HCT116 (cell line): ENCODE results near the gene EEA1. TPM values are rescaled to one million over a fixed set of nuclear protein-coding genes. Genes with fewer than 3 reads are reported as not detected.
A peak's percentile ranks its signal among the peaks of the same experiment; 100 is the strongest.

Source experiments
- ATAC-seq: fragments of 200-7000 bp; cut with Tn5 transposase; 2 replicates; pipeline ENCODE4 v1.9.1; 2020; ENCODE audit warnings: mild to moderate bottlenecking, moderate library complexity
- BruUV-seq: library from RNA; stranded (reverse); fragments of 400-500 nt; replicated peaks from 2 replicates; lab custom pipeline; 2021; lab: Mats Ljungman, UMichigan
- CTCF ChIA-PET: fragments of 300-600 bp; sonication (Branson Sonifier 250); formaldehyde crosslinking; loops from one replicate; lab custom pipeline; 2021; ENCODE audit warnings: antibody characterized with exemption; lab: Charles Lee
- POLR2A ChIA-PET: fragments of 300-600, 350-600 bp; sonication (Branson Sonifier 250); formaldehyde crosslinking; loops from one replicate; lab custom pipeline; 2021; ENCODE audit warnings: antibody characterized with exemption; lab: Charles Lee
- RAD21 ChIA-PET, 2 experiments: fragments of 300-600 bp; sonication (Branson Sonifier 250); formaldehyde crosslinking; loops; one replicate each; lab custom pipeline; 2023; ENCODE audit warnings: low total read pairs in 2 of 2; ENCODE audit not compliant: uncharacterized antibody in 2 of 2, unreplicated experiment in 2 of 2, low non-redundant PET in 1 of 2; lab: Charles Lee
- DNase-seq: peaks from one replicate; pipeline ENCODE4 v3.0.0-alpha.2; 2010; ENCODE audit warnings: low read depth, low spot score
- H2AFZ ChIP-seq: fragments of 200-600 bp; shearing (Covaris generic), sonication (generic); 2 replicates; pipeline ENCODE4 v1.6.1; 2017; ENCODE audit warnings: low read depth, mixed run types, mixed read lengths, antibody characterized with exemption, low read length; ENCODE audit not compliant: poor library complexity, severe bottlenecking
- H3K27ac ChIP-seq: 2 replicates; pipeline ENCODE4 v1.5.1; 2012; ENCODE audit warnings: low read depth, low read length
- H3K27me3 ChIP-seq: fragments of 200-600 bp; sonication (generic); 2 replicates; pipeline ENCODE4 v1.6.1; 2016; ENCODE audit warnings: mixed run types, low read length, mixed read lengths; ENCODE audit not compliant: insufficient read depth
- H3K36me3 ChIP-seq, 2 experiments: fragments of 200-500 bp in 1 of 2; fragments of 200-600 bp in 1 of 2; sonication (Bioruptor generic) in 1 of 2; sonication (generic) in 1 of 2; 2 replicates each; pipeline versions ENCODE4 v1.5.1 to v1.6.1; 2014 to 2016; ENCODE audit warnings: low read length in 2 of 2, inconsistent platforms in 1 of 2, mixed read lengths in 1 of 2, mixed run types in 1 of 2; ENCODE audit not compliant: insufficient read depth in 2 of 2, control insufficient read depth in 1 of 2
- H3K4me1 ChIP-seq, 2 experiments: fragments of 200-600 bp in 1 of 2; sonication (generic) in 1 of 2; 2 replicates each; pipeline versions ENCODE4 v1.5.1 to v1.6.1; 2012 to 2017; ENCODE audit warnings: low read length in 2 of 2, inconsistent platforms in 1 of 2, mild to moderate bottlenecking in 1 of 2, mixed read lengths in 1 of 2, mixed run types in 1 of 2, moderate library complexity in 1 of 2; ENCODE audit not compliant: insufficient read depth in 2 of 2, control insufficient read depth in 1 of 2
- H3K4me2 ChIP-seq: fragments of 200-600 bp; sonication (generic); 2 replicates; pipeline ENCODE4 v1.6.1; 2017; ENCODE audit warnings: mixed run types, low read length, mixed read lengths
- H3K4me3 ChIP-seq, 2 experiments: fragments of 200-600 bp in 1 of 2; sonication (generic) in 1 of 2; replicated peaks in 1 of 2; 2 replicates each; pipeline ENCODE4 v1.5.1; 2011 to 2016; ENCODE audit warnings: low read length in 2 of 2, control low read depth in 1 of 2, low read depth in 1 of 2, mild to moderate bottlenecking in 1 of 2, mixed read lengths in 1 of 2, mixed run types in 1 of 2
- H3K79me2 ChIP-seq: fragments of 200-600 bp; sonication (generic); 2 replicates; pipeline ENCODE4 v1.6.1; 2017; ENCODE audit warnings: mild to moderate bottlenecking, mixed run types, low read length, moderate library complexity, mixed read lengths; ENCODE audit not compliant: insufficient read depth
- H3K9ac ChIP-seq: fragments of 200-600 bp; sonication (generic); 2 replicates; pipeline ENCODE4 v1.6.1; 2016; ENCODE audit warnings: low read length, mixed read lengths
- H3K9me2 ChIP-seq: fragments of 200-600 bp; sonication (generic), shearing (Covaris generic); 2 replicates; pipeline ENCODE4 v1.6.1; 2017; ENCODE audit warnings: mixed run types, mild to moderate bottlenecking, moderate library complexity; ENCODE audit not compliant: insufficient read depth
- H3K9me3 ChIP-seq, 2 experiments: fragments of 200-500 bp in 1 of 2; fragments of 200-600 bp in 1 of 2; sonication (Bioruptor generic) in 1 of 2; sonication (generic) in 1 of 2; 2 replicates each; pipeline ENCODE4 v1.6.1; 2014 to 2017; ENCODE audit warnings: low read length in 2 of 2, mixed read lengths in 2 of 2, inconsistent platforms in 1 of 2, low read depth in 1 of 2, mild to moderate bottlenecking in 1 of 2, mixed run types in 1 of 2, moderate library complexity in 1 of 2; ENCODE audit not compliant: control insufficient read depth in 1 of 2, insufficient read depth in 1 of 2
- H4K20me1 ChIP-seq: fragments of 200-600 bp; sonication (generic), shearing (Covaris generic); 2 replicates; pipeline ENCODE4 v1.6.1; 2017; ENCODE audit warnings: mixed run types, mild to moderate bottlenecking, moderate library complexity; ENCODE audit not compliant: insufficient read depth
- CEBPB ChIP-seq: IDR thresholded peaks from 2 replicates; pipeline ENCODE4 v1.6.1; 2012; ENCODE audit warnings: low read depth
- JUND ChIP-seq: IDR thresholded peaks from 2 replicates; pipeline ENCODE4 v1.6.1; 2012
- POLR2AphosphoS5 ChIP-seq: IDR thresholded peaks from 2 replicates; pipeline ENCODE4 v1.6.1; 2011; ENCODE audit warnings: mild to moderate bottlenecking, low read depth, low read length, moderate library complexity
- REST ChIP-seq: IDR thresholded peaks from 2 replicates; pipeline ENCODE4 v1.6.1; 2012; ENCODE audit warnings: low read depth
- SIN3A ChIP-seq: IDR thresholded peaks from 2 replicates; pipeline ENCODE4 v1.6.1; 2012; ENCODE audit warnings: low read depth
- intact Hi-C: fragments of 100-400 bp; cut with micrococcal nuclease; formaldehyde crosslinking; loops from 2 replicates; pipeline ENCODE4 v1.10.0; 2022
- total RNA-seq: library from RNA; stranded (reverse); gene quantifications from one replicate; pipeline ENCODE4 v1.2.1, GENCODE V29; 2021; ENCODE audit not compliant: unreplicated experiment
- TF ChIP-seq, protein P1 (sequence below): IDR thresholded peaks from 2 replicates; pipeline ENCODE4 v1.6.1; 2012

EEA1 gene
- total RNA-seq, 1 experiment from 2014 or later, result 13.8 TPM

- no peaks in the 10 kb centered on the region for H3K27me3 ChIP-seq
- H3K9me2 ChIP-seq, result no peaks in the 10 kb centered on the region; the same call in 1 of the 2 replicates
- no peak overlapping the region for H3K4me2 ChIP-seq
- DNase-seq (no peak), ATAC-seq (no peak)
- ChIA-PET CTCF (interaction anchor here (0.9 kb wide), 1 partner anchor 16 kb away, joined by 5 read pairs; no protein-coding TSS in a partner anchor), POLR2A (no interaction called here), RAD21 (no interaction called here)
- TF ChIP-seq SIN3A (no peak), REST (no peak), POLR2AphosphoS5 (no peak), CEBPB (peak; percentile 28; the same call in 1 of the 2 replicates), JUND (no peak)
- TF ChIP-seq, protein P1, sequence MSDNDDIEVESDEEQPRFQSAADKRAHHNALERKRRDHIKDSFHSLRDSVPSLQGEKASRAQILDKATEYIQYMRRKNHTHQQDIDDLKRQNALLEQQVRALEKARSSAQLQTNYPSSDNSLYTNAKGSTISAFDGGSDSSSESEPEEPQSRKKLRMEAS, result no peak
- intact Hi-C loops, result no loop called here
- no peaks in the 10 kb centered on the region for H3K4me1 ChIP-seq
- no peaks in the 10 kb centered on the region; the same call in 1 of the 2 replicates for H4K20me1 ChIP-seq
- no TSS peak for BruUV-seq
- peaks cover 5 to 10% of the 10 kb centered on the region in 2 experiments; a peak in 1 of 4 replicates for H3K9me3 ChIP-seq
- no peak overlapping the region for H3K4me3 ChIP-seq
- H3K9ac ChIP-seq, result no peak overlapping the region
- H2AFZ ChIP-seq, result no peak overlapping the region
- no peak overlapping the region for H3K27ac ChIP-seq
- H3K79me2 ChIP-seq, result no peaks in the 10 kb centered on the region
- H3K36me3 ChIP-seq, result no peaks in the 10 kb centered on the region
Observed at GRCh38 chr12:92844151-92844763, 84.8 kb downstream of the EEA1 start.
